ENCODE data around the gene SEC14L1. TPM values are rescaled to one million over a fixed set of nuclear protein-coding genes. Genes with fewer than 3 reads are reported as not detected.

The SEC14L1 gene
- total RNA-seq, 1 experiment from 2014 or later: 25.8 TPM

GRCh38 chr17:77210946-77211541 lies 70.3 kb downstream of the SEC14L1 start:
- no peak for TF ChIP-seq CTCF (IDR thresholded peaks at IDR 0.05; ENCODE audit: unreplicated experiment)
- no peak for DNase-seq (ENCODE audit: unreplicated experiment)
- Mint-ChIP-seq H3K4me3 (ENCODE audit: unreplicated experiment) (no peak overlapping the region), H3K9me3 (ENCODE audit: unreplicated experiment) (no peaks in the 10 kb centered on the region), H3K27me3 (ENCODE audit: insufficient read depth, unreplicated experiment) (no peaks in the 10 kb centered on the region), H3K36me3 (ENCODE audit: insufficient read depth, unreplicated experiment) (peaks cover 64% of the 10 kb centered on the region), H3K27ac (ENCODE audit: low read depth, unreplicated experiment) (no peak overlapping the region), H3K4me1 (ENCODE audit: insufficient read depth, unreplicated experiment) (no peaks in the 10 kb centered on the region)
- ChIA-PET CTCF (interaction anchor here (2.0 kb wide), 1 partner anchor 8 kb away, joined by 5 read pairs; no protein-coding TSS in a partner anchor), POLR2A (interaction anchor here (0.8 kb wide), 1 partner anchor 369 kb away, joined by 3 read pairs; no protein-coding TSS in a partner anchor)
- BruUV-seq (replicated peaks): no TSS peak
- intact Hi-C loops (cut with micrococcal nuclease): no loop called here

GRCh38 chr17:77211681-77212080 lies 70.9 kb downstream of the SEC14L1 start:
- no peak for DNase-seq (ENCODE audit: unreplicated experiment)
- no peak overlapping the region for H3K27ac Mint-ChIP-seq (ENCODE audit: low read depth, unreplicated experiment)
- H3K9me3 Mint-ChIP-seq (ENCODE audit: unreplicated experiment): no peaks in the 10 kb centered on the region
- H3K27me3 Mint-ChIP-seq (ENCODE audit: insufficient read depth, unreplicated experiment): no peaks in the 10 kb centered on the region
- TF ChIP-seq CTCF (IDR thresholded peaks at IDR 0.05; ENCODE audit: unreplicated experiment): no peak
- intact Hi-C loops (cut with micrococcal nuclease): no loop called here
- H3K4me1 Mint-ChIP-seq (ENCODE audit: insufficient read depth, unreplicated experiment): no peaks in the 10 kb centered on the region
- H3K4me3 Mint-ChIP-seq (ENCODE audit: unreplicated experiment): no peak overlapping the region
- CTCF ChIA-PET: interaction anchor here (0.6 to 2.0 kb wide), 2 partner anchors 9 to 341 kb away, joined by 3 to 5 read pairs; no protein-coding TSS in a partner anchor
- peaks cover 60% of the 10 kb centered on the region for H3K36me3 Mint-ChIP-seq (ENCODE audit: insufficient read depth, unreplicated experiment)
- no TSS peak for BruUV-seq (replicated peaks)
- POLR2A ChIA-PET: interaction anchor here (0.8 kb wide), 1 partner anchor 370 kb away, joined by 3 read pairs; no protein-coding TSS in a partner anchor

GRCh38 chr17:77212081-77212832 lies 71.5 kb downstream of the SEC14L1 start:
- Mint-ChIP-seq H3K36me3 (ENCODE audit: insufficient read depth, unreplicated experiment) (peaks cover 60% of the 10 kb centered on the region), H3K4me1 (ENCODE audit: insufficient read depth, unreplicated experiment) (no peaks in the 10 kb centered on the region), H3K4me3 (ENCODE audit: unreplicated experiment) (no peak overlapping the region), H3K9me3 (ENCODE audit: unreplicated experiment) (no peaks in the 10 kb centered on the region), H3K27ac (ENCODE audit: low read depth, unreplicated experiment) (no peak overlapping the region), H3K27me3 (ENCODE audit: insufficient read depth, unreplicated experiment) (no peaks in the 10 kb centered on the region)
- no peak for TF ChIP-seq CTCF (IDR thresholded peaks at IDR 0.05; ENCODE audit: unreplicated experiment)
- intact Hi-C loops (cut with micrococcal nuclease): no loop called here
- CTCF ChIA-PET: interaction anchor here (0.6 to 2.0 kb wide), 3 partner anchors 8 to 341 kb away, joined by 3 to 5 read pairs (median 3); no protein-coding TSS in a partner anchor
- POLR2A ChIA-PET: interaction anchor here (0.8 kb wide), 1 partner anchor 370 kb away, joined by 3 read pairs; no protein-coding TSS in a partner anchor
- no peak for DNase-seq (ENCODE audit: unreplicated experiment)
- no TSS peak for BruUV-seq (replicated peaks)

Measured in MCF 10A (cell line).